Body of pancreas (tissue), 4 donors: ENCODE results near the gene PGLYRP4. TPM values are rescaled to one million over a fixed set of nuclear protein-coding genes. Genes with fewer than 3 reads are reported as not detected.

Experiments used
- ATAC-seq: fragments of 150-250 bp; one replicate; pipeline ENCODE4 v1.9.1; 2016
- DNase-seq, 4 donors: peaks; one replicate each; pipeline ENCODE4 v3.0.0-alpha.2; 2019
- H3K27ac ChIP-seq, 4 donors: fragments of 200-600 bp; sonication (generic); 1 replicate in 3 of 4; 2 replicates in 1 of 4; pipeline versions ENCODE4 v1.5.1 to v1.6.1; 2016 to 2019; ENCODE audit warnings: mild to moderate bottlenecking in 1 of 4, mixed read lengths in 1 of 4, moderate library complexity in 1 of 4
- H3K27me3 ChIP-seq, 2 donors: fragments of 200-600 bp; sonication (generic); one replicate each; pipeline ENCODE4 v1.6.0; 2016; ENCODE audit warnings: mild to moderate bottlenecking in 1 of 2
- H3K36me3 ChIP-seq, 2 donors: fragments of 200-600 bp; sonication (generic); replicated peaks in 1 of 2; 2 replicates each; pipeline ENCODE4 v1.5.1; 2016; ENCODE audit warnings: low read depth in 2 of 2; ENCODE audit not compliant: insufficient read depth in 1 of 2
- H3K4me1 ChIP-seq: fragments of 200-600 bp; sonication (generic); one replicate; pipeline ENCODE4 v1.6.0; 2016
- H3K4me3 ChIP-seq, 2 donors: fragments of 200-600 bp; sonication (generic); 1 replicate in 1 of 2; 2 replicates in 1 of 2; pipeline ENCODE4 v1.5.1; 2016 to 2019
- H3K9me3 ChIP-seq, 3 donors: fragments of 200-600 bp; sonication (generic); 1 replicate in 2 of 3; 2 replicates in 1 of 3; pipeline ENCODE4 v1.5.1; 2016
- CTCF ChIP-seq, 7 experiments: fragments of 450-650 bp in 4 of 7; fragments of 200-600 bp in 3 of 7; sonication (generic) in 3 of 7; IDR thresholded peaks; one replicate each; pipeline ENCODE4 v1.5.1; 2016 to 2019; ENCODE audit warnings: antibody characterized with exemption in 7 of 7
- POLR2A ChIP-seq, 3 donors: fragments of 450-650 bp; IDR thresholded peaks; one replicate each; pipeline ENCODE4 v1.6.1; 2016; ENCODE audit warnings: antibody characterized with exemption in 3 of 3, mild to moderate bottlenecking in 2 of 3
- WGBS, 2 donors: methylation state at CpG; one replicate each; pipeline ENCODE4 v1.1.5; 2017; 5-methylcytosine and 5-hydroxymethylcytosine counted together
- intact Hi-C: fragments of 100-400 bp; cut with DNase I; formaldehyde crosslinking; loops from one replicate; pipeline ENCODE4 v1.15.1; 2023
- total RNA-seq, 2 donors: library from RNA; depleted of rRNA; stranded (reverse); fragments of >200 nt; gene quantifications; one replicate each; pipeline ENCODE4 v1.1.0, GENCODE V29; 2016

PGLYRP4 gene
- total RNA-seq, 2 donors from 2014 or later = not detected

GRCh38 chr1:153379591-153379990 is 30.9 kb upstream of the PGLYRP4 start:
- no peaks in the 10 kb centered on the region for H3K27me3 ChIP-seq
- H3K9me3 ChIP-seq = peaks cover 0 to 3% (median 0%) of the 10 kb centered on the region in 3 donors
- no peaks in the 10 kb centered on the region for H3K4me1 ChIP-seq
- TF ChIP-seq POLR2A (IDR thresholded peaks at IDR 0.05) (no peak), CTCF (IDR thresholded peaks at IDR 0.05) (no peak)
- ATAC-seq (no peak), DNase-seq (no peak)
- H3K27ac ChIP-seq = no peak overlapping the region
- no peak overlapping the region for H3K4me3 ChIP-seq
- WGBS, 2 donors = 77 to 78% methylated on average over 10 of the region's 10 CpGs
- no peaks in the 10 kb centered on the region for H3K36me3 ChIP-seq
- intact Hi-C loops = no loop called here

GRCh38 chr1:153375511-153375910 is 26.9 kb upstream of the PGLYRP4 start, which contains the start of gene S100A12:
Gene S100A12 (minus strand): TSS chr1:153375621. CDS start chr1:153374592, 1,029 bp downstream.
- ATAC-seq (no peak), DNase-seq (peak in 1 of 4 donors; percentile 21)
- Histone ChIP-seq H3K9me3 (peaks cover 0 to under 1% (median 0%) of the 10 kb centered on the region in 3 donors), H3K36me3 (no peaks in the 10 kb centered on the region), H3K4me1 (no peaks in the 10 kb centered on the region), H3K27ac (no peak within 1 kb of the TSS), H3K27me3 (no peaks in the 10 kb centered on the region), H3K4me3 (no peak within 1 kb of the TSS)
- TF ChIP-seq CTCF (IDR thresholded peaks at IDR 0.05) = no peak
- no peak for TF ChIP-seq POLR2A (IDR thresholded peaks at IDR 0.05)
- intact Hi-C loops = no loop called here
- 81 to 83% methylated on average over 1 of the region's 1 CpG for WGBS, 2 donors

- ATAC-seq (no peak), DNase-seq (no peak)
- no peaks in the 10 kb centered on the region for H3K9me3 ChIP-seq
- no peaks in the 10 kb centered on the region for H3K27me3 ChIP-seq
- H3K36me3 ChIP-seq = no peaks in the 10 kb centered on the region
- no peaks in the 10 kb centered on the region for H3K4me1 ChIP-seq
- WGBS, 2 donors = 52 to 73% methylated on average over 1 to 2 of the region's 2 CpGs
- TF ChIP-seq POLR2A (IDR thresholded peaks at IDR 0.05) (no peak), CTCF (IDR thresholded peaks at IDR 0.05) (no peak)
- intact Hi-C loops = no loop called here
- H3K4me3 ChIP-seq = no peak overlapping the region
- no peak overlapping the region for H3K27ac ChIP-seq
These were observed 25.4 kb upstream of the PGLYRP4 start for GRCh38 chr1:153374071-153374470.

GRCh38 chr1:153372571-153372970 is 23.9 kb upstream of the PGLYRP4 start:
- H3K9me3 ChIP-seq = no peaks in the 10 kb centered on the region
- H3K36me3 ChIP-seq = no peaks in the 10 kb centered on the region
- intact Hi-C loops = no loop called here
- no peak overlapping the region for H3K27ac ChIP-seq
- H3K4me3 ChIP-seq = no peak overlapping the region
- no peaks in the 10 kb centered on the region for H3K27me3 ChIP-seq
- DNase-seq (no peak), ATAC-seq (no peak)
- no peaks in the 10 kb centered on the region for H3K4me1 ChIP-seq
- 79 to 82% methylated on average over 2 of the region's 2 CpGs for WGBS, 2 donors
- TF ChIP-seq POLR2A (IDR thresholded peaks at IDR 0.05) (no peak), CTCF (IDR thresholded peaks at IDR 0.05) (no peak)

- H3K27me3 ChIP-seq = no peaks in the 10 kb centered on the region
- TF ChIP-seq POLR2A (IDR thresholded peaks at IDR 0.05) = no peak
- no peak for TF ChIP-seq CTCF (IDR thresholded peaks at IDR 0.05)
- intact Hi-C loops = no loop called here
- ATAC-seq = no peak
- no peaks in the 10 kb centered on the region for H3K9me3 ChIP-seq
- no peaks in the 10 kb centered on the region for H3K36me3 ChIP-seq
- H3K4me1 ChIP-seq = no peaks in the 10 kb centered on the region
- no peak overlapping the region for H3K4me3 ChIP-seq
- no peak overlapping the region for H3K27ac ChIP-seq
- WGBS, 2 donors = 80 to 100% methylated on average over 1 of the region's 1 CpG
- DNase-seq = no peak
These were observed 22.6 kb upstream of the PGLYRP4 start for GRCh38 chr1:153371231-153371630.
